GM20000 (cell line): Measurements from ENCODE around the gene TTLL12.

Experiments
- DNase-seq: peaks from one replicate; pipeline ENCODE4 v3.0.0; 2012; ENCODE audit warnings: low spot score
- TF ChIP-seq, protein P1 (sequence below): IDR thresholded peaks from 2 replicates; pipeline ENCODE4 v1.5.1; 2012; ENCODE audit warnings: mild to moderate bottlenecking, control low read depth; ENCODE audit errors: extremely low read depth, missing control alignments

Gene TTLL12

DNA sequence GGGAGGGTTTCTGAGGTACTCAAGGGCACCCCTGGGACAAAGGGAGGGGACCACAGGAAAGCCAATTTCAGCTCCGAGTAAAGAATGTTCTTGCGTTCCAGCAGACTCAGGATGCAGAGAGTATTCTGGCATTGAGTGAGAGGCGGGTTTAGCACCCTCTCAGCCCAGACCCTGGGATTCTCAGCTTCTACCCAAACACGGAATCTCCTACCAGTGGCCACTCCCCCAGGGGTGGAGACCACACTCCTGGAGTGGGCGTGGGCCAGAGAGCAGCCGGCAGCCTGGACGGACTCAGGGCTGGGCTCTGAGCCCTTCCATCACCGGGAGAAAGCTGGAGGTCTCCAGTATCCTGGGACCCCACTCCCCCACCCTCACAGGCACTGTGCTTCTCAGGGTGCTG lies 26.1 kb upstream of the TTLL12 start:
- TF ChIP-seq, protein P1, sequence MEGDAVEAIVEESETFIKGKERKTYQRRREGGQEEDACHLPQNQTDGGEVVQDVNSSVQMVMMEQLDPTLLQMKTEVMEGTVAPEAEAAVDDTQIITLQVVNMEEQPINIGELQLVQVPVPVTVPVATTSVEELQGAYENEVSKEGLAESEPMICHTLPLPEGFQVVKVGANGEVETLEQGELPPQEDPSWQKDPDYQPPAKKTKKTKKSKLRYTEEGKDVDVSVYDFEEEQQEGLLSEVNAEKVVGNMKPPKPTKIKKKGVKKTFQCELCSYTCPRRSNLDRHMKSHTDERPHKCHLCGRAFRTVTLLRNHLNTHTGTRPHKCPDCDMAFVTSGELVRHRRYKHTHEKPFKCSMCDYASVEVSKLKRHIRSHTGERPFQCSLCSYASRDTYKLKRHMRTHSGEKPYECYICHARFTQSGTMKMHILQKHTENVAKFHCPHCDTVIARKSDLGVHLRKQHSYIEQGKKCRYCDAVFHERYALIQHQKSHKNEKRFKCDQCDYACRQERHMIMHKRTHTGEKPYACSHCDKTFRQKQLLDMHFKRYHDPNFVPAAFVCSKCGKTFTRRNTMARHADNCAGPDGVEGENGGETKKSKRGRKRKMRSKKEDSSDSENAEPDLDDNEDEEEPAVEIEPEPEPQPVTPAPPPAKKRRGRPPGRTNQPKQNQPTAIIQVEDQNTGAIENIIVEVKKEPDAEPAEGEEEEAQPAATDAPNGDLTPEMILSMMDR = no peak
- DNase-seq = no peak

DNA sequence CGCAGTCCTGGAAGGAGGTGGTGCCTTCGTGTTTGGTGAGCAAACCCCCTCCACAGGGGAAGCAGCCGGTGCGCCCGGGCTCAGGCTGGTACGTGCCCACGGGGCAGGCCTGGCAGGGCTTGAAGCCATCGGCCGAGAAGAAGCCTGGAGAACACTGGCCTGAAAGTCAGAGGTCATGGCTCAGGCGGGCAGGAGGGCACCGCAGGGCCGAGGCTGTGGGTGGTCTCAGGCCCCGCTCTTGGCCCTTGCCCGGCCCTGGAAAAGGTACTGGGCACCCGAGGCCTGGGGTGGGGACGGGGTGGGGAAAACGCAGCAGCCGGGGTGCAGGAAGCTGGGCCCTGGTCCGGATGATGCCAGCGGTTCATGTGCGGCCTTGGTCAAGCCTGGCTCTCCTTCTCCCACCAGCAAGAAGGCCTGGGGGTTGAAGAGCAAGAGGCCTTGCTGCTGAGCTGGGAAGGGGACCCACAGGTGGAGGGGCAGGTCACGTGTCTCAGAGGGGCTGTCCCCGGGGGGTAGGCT lies 25.6 kb upstream of the TTLL12 start:
- TF ChIP-seq, protein P1 = no peak
- DNase-seq = no peak

DNA sequence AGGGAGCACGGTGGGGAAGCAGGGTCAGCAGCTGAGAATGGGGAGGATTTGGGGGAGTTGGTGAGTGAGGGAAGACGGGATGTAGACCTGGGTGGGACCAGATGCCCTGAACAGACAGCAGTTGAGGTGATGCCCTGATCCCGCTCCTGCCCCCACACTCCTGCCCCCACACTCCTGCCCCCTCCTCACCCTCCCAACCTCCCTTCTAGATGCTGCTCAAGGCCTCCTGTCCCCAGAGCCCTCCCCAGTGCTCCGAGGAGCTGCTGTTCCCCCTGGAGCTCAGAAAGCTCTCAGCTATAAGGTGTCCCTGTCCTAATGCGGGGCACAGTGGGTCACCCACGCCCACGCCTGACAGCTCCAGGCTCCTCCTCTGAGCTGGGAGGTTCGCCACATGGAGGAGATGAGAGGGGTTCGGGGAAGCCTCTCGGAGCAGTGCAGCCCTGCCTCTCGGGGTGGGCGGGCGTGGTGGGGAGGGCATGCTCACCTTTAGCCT lies 25.1 kb upstream of the TTLL12 start:
- DNase-seq = no peak
- TF ChIP-seq, protein P1 = no peak

DNA sequence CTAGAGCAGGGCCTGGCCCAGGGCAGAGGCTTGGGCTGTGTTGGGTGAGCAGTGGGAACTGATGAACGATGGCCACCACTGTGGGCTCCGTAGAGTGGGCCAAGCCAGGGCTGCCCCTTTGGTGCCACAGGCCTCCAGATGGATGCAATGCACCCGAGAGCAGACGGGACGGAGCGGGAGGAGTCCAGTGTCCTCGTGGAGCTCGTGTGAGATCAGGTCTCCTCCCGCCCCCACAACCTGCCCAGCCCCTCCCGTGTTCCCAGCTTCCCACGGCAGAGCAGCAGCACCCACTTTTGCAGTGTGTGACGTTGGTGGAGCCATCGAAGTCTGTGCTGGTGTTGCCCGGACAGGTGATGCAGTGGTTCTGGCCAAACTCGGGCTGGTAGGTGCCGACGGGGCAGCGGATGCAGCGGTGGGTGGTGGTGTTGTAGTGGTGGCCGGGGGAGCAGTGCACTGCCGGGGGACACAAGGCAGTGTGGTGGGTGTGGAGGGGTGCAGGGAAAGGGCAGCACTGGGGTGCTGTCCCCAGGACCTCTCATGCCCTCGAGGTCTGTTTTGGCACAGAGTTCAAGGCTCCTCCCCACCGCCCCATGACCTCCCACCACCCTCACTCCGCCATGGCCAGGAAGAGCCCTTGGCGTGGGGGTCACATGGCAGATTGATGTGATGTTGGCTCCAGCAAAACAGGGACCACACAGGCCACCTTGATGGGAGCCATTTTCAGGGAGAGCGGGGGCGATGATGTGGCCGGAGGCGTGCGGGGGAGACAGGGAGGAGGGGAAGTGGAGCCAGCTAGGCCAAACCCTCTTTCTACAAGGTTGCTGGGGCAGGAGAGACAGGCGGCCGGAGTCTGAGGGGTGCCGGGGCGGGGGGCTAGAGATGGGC lies 23.9 kb upstream of the TTLL12 start:
- no peak for DNase-seq
- TF ChIP-seq, protein P1 = no peak

DNA sequence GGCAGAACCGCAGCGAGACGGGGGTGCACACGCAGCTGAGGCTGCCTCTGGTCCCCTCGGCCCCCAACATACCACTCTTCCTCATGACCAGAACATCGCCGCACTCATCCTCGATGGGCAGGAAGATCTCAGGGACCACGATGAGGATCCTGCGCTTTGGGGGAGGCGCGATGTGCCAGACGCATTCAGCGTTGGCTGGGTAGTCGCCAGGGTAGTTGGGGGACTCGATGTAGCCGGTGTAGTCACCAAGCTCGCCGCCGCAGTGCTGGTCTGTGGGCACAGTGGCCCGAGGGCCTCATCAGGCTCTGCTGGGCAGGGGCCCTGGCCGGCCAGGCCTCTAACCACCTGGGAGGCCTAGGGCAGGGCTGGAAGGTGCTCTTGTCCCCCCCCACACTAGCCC lies 23.0 kb upstream of the TTLL12 start:
- no peak for DNase-seq
- TF ChIP-seq, protein P1 = no peak

DNA sequence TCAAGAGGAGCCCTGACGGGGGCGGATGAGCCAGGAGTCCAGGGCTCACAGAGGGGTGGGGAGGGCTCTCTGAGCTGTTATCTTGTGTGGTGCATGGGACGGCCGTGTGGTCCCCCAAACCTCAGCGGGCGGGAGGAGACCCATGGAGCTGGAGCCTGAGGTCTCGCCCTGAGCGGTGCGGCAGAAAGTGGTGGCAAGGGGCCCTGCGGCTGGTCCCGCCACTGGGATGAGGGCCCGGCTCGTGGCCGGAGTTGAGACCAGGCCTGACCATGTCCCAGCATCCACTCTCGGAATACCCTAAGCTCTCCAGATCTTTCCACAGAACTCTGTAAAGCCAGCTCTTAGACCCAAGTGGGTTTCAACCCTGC lies 22.6 kb upstream of the TTLL12 start:
- TF ChIP-seq, protein P1 = no peak
- DNase-seq = no peak

DNA sequence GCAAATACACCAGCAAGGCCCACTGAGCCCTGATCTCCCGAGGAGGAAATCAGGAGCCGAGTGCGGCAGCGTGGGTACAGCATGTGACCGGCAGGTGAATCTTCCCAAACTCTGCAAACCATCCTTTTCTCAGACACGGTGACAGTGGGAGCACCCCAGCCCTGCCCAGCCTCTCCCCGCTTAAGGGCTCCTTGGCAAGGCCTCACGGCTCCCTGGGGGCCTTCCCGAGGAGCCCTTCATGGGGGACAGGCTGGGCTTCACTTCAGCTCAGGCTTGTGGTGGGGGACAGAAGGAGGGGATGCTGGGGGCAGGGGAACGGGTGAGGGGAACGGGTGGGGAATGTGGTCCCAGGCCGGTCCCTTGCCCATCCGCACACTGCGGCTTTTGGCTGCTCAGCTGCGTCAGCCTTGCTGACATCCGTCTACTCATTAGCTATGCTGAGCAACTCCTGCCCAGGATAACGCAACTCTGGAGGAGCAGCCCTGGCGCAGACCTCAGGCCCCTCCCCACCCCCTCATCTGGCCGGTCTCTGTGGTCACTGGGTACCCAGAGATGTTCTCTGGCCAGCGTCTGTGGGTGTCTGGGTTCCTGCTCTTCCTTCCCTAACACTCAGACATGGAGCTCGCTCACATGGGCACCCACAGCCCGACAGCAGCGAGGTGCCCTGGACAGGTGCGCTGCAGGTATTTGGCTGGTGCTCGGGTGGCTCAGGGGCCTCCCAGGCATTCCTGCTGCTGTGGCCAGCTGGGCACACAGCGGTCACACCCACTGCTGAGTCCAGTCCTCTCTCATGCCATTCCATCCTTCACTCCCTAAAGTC lies 22.0 kb upstream of the TTLL12 start:
- no peak for DNase-seq
- TF ChIP-seq, protein P1 = no peak
